CD4-positive, alpha-beta T cell treated with Interferon gamma for 1 hour (primary cell): Measurements from ENCODE around the gene INSL3.

ENCODE experiments used
- DNase-seq: peaks from one replicate; pipeline ENCODE4 v3.0.0-alpha.2; 2020

INSL3 gene

DNA sequence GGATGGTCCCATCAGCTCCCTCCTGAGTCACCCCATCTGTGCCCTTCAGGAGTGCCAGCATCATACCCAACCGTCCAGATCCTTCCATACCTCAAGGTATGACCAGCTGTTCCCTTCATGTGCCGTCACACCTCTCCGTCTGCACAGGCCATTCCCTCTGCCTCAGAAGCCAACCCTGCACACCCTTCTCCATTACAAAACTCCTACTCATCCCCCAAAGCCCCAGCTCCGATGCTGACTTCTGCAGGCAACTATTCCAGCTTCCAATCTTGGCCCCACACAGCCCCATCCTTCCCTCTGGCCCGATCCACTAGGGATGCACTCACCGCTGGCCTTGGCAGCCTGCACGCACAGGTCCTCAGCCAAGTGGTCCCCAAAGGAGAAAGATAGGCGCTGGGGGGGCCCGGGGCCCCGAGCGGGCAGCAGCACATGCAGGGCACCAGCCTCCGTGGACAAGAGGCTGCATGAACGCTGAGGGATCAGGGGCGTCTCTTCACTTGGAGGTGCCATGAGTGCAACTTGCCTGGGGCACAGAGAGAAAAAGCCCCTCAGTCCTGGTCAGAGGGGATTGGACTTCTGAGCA lies 22.7 kb upstream of the INSL3 start:
- no peak for DNase-seq

DNA sequence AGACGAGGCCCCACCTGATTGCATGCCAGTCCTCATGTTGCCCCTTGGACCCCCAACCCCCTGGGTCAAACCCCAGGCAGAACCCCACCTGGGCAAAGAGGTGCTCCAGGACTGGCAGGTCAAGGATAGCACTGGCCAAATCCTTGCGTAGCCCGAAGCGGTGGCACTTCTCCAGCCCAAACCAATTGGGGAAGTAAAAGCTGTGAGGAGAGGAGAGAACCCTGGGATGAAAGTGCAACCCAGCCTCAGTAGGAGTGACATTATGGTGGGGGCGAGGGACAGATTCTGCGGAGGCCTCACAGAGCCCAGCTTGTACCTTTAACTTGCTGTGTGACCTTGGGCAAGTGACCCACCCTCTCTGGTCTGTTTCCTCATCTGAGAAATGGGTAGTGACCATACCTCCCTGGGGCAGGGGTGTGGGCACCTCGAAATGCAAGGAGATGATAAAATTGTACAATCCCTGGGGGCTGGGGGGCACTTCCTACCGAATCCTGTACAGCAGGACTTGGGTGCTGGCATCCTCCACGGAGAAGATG lies 22.0 kb upstream of the INSL3 start:
- no peak for DNase-seq

DNA sequence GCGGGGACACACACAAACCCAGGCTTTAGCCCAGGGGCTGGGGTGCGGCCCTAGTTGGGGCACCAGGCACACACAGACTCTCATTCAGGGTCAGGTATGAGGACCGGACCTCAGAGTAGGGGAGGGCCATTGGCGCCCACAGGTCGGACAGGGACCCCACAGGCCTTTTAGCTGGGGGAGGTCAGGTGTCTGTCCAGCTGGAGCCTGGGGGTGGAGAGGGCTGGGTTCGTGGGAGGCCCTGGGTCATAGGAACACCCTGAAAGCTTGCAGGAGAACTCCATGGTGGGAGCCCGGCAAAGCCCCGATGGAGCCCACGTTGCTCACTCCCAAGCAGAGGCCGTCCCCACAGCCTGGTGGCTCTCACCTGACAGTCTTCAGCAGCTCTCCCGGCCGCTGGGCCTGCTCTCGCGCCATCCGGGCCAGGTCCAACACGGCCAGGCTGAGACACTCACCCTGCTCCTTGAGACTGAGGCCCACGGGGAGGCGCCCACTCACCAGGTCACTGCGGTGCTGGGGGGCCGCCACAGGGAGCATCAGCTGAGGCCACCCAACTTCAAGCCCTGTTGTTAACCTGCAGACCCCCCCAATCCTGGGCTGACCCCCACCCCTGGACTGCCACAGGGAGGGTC lies 21.5 kb upstream of the INSL3 start:
- no peak for DNase-seq

DNA sequence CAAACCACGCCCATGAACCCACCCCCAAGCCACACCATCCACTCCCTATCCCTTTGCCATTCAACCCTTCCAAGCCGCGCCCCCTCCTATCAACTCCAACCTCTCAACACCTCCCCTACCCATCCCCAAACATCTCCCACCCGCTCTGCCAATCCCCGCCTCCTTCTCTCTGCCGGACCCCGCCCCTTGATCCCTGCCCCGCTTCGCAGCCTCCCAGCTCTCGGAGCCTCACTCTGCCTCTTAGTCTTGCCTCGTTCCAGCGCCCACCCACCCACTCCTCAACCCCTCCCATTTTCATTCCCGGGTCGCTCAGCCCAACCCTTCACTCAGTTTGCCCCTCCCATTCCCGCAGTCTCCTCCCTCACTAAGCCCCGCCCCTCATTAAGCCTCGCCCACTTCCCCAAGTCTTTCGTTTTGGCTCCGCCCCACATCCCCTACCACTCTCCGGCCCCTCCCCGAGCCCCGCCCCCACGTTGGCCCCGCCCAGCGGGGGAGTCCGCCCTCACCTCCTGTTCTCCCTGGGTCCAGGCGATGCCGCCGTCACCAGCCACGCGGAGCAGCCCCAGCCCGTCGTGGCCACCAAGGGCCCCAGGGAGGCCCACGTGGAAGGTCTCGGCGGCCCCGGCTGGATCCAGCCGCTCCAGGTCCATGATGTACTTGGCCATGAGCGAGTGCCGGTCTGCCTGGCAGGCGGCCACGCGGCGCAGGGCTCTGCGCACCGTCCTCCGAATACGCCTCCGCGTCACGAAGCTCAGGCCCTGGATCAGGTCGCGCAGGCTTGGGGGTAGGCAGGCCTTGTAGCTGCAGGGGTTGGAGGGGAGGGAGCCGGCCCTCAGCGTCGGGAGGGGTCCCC lies 20.7 kb upstream of the INSL3 start:
- DNase-seq, result peak; percentile 34

DNA sequence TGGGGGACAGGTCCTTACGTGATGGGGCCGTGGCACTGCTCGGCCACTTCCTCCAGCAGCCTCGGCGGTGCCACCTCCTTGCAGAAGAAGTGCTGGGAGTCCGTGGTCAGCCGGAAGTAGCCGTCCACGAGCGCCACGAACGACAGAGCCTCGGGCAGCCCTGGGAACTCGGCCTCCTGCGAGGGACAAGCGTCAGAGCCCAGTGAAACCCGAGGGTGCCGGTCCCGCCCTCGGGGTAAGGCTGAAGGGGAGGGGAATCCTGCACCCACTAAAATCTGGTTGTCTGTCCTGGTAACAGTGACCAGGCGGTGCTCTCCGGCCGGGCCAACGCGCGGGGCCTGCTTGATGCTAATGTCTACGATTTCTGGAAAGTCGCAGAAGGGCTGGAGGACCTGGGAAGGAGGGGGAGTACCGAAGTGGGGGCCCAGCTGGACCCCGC lies 20.1 kb upstream of the INSL3 start:
- DNase-seq, result no peak

DNA sequence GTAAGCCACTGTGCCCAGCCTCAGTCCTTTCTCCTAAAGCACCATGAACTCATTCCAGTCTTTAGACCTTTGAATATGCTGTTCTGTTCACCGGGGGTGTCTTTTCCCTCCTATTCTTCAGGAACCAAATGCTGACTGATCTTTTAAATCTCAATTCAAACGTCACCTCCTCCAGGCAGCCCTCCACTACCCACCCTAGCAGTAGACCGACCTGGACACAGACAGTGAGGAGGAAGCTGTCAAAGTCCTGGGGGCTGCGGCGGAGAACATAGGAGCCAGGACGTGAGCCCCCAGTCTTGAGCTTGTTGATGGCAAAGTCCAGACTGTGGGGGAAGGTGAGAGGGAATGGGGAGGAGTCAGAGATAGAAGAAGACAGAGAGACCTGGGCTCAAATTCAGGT lies 18.7 kb upstream of the INSL3 start:
- DNase-seq, result no peak

DNA sequence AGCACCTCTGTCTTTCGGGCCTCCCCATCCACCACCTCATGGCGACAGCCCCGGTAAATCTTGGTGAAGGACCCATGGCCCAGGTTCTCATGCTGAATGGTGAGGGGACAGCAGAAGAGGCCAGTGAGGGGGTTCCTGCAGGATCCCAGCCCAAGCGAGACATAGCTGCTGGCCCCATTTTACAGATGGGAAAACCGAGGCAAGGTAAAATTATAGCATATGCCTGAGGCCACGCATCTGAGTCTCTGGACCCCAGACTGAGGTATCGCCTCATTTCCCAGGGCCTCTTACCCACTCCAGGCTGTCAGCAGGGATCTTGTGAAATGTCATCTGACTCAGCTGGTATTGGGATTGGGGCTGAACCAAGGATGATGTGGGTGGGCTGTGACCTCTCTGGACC lies 16.7 kb upstream of the INSL3 start:
- DNase-seq, result no peak

DNA sequence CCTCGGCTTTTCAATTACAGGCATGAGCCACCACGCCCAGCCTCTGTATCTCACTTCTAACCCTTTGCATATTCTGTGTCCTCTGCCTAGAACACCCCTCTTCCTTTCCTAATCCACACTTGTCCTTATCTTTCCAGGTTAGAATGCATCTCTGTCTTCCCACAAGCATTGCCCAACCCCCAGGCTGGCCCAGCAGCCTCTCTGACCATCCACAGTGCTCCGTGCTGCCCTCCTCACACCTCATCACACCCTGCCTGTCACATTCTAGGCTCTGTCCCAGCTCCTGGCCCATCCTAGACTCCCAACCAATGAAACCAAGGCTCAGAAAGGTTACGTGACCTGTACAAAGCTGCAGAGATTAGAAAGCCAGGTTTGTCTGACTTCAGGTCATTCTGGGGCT lies 15.2 kb upstream of the INSL3 start:
- no peak for DNase-seq

DNA sequence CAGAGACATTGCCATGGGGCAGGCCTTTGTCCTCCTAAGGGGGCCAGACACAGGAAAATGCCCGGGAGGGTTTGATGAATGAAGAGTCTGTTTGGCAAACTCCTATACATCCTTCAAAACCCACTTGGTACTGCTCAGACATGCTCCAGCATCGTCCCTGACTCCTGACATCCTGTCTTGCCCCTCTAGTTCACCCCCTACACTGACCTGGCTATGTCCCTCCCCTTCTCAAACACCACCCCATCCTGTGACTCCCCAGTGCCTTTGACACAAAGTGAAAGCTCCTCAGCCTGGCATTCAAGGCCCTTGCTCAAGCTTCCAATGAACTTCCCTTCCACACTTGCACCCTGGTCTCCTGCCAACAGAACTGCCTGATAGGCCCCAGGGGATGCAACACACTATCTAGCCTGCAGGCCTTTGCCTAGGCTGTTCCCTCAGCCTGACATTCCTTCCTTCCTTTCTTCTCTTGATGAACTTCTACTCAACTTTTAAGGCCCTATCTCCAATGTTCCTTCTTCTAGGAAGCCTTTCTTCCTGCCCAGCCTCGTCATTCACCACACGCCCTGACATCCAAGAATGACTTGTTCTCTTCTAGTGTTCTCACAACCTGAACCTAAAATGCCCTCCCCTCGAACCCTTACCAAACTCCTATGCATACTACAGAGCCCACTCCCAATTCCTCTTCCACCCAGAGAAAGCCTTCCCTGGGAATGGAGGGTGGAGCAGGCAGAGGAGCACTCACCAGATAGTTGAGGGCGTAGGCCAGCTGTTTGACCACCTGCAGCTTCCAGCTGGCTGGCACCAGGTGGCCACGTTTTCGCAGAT lies 14.1 kb upstream of the INSL3 start:
- no peak for DNase-seq

DNA sequence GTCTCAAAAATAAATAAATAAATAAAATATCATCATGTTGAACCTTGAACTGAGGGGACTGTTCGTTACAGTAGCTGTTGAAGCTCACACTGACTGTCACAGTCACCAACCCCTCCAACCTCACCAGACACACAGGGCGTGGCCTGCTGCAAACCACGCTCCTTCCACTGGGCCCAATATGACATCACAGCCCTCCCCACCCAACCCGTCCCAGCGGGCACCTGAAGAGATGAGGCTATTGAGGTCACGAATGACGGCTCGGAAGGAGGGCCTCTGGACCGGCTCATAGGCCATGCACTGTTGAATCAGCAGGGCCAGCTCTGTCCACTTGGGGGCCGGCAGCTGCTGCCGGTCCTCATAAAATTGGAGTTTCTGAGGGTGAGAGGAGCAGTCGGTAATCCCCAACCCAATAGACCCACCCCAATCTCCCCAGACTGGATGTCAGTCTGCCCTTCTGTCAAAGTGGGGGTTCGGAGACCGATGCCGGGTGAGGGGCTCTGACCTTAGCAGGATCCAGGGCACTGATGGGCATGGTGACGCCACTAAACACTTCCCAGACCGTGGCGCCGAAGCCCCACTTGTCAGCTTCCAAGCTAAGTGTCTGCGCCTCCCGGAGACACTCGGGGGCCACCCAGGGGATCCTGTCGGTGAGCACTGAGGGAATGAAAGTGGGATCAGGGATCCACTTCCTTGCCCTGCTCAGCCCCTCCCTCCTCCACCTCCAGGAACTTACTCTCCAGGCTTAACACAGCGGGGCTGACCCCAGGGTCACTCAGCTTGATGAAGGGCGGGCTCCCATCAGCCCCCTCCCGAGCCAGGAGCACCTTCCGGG lies 13.2 kb upstream of the INSL3 start:
- no peak for DNase-seq

DNA sequence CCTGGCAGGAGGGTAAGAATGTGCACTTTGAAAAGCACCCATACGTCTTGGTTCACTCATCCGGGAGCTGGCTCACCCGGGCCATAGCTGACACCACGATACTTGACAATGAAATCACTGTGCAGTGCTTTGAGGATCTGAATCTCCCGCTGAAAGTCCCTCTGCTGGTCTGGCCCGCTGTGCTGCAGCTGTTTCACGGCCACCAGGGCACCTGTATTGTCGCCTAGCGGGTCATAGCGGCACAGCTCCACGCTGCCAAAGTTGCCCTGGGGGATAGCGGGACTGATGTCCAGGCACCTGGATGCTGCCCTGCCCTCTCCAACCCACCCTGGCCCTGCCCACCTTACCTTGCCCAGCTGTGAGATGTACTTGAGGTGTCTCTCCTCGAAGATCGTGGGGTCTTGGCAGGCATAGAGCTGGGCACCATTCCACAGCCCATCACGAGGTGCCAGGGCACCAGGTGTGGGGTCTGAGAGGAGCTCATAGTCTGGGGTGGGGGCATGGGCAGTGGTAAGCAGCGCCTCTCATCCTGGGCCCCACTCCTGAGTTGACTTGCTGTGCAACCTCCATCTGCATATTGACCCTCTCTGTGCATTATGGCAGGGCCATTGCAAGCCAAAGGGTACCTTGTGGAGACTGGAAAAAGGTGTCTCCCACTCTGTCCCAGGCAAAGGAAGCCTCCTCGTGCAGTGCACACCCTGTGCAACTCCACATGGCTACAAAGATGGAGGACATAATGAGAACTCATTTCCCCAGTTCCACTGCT lies 11.3 kb upstream of the INSL3 start:
- DNase-seq, result no peak

DNA sequence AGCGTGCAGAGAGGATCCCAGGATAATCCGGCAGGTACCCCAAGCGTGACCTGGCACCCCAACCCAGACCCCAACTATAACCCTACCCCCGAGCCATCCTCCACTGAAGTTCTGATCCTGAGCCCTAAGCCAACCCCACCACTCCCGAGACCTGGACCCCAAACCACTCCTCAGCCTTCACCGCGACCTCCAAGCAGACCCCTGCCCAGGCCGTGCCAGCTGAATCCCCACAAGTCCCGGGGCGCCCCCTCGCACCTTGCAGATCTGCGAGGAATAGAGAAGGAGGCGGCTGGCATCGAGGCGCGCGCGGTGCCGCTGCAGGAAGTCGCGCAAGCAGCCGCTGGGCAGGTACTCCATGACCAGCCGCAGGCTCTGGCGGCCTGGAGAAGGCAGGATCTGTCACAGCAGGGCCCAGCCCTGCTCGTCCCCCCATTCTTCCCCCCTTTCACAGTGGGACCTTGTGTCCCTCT lies 10.1 kb upstream of the INSL3 start:
- DNase-seq, result no peak

DNA sequence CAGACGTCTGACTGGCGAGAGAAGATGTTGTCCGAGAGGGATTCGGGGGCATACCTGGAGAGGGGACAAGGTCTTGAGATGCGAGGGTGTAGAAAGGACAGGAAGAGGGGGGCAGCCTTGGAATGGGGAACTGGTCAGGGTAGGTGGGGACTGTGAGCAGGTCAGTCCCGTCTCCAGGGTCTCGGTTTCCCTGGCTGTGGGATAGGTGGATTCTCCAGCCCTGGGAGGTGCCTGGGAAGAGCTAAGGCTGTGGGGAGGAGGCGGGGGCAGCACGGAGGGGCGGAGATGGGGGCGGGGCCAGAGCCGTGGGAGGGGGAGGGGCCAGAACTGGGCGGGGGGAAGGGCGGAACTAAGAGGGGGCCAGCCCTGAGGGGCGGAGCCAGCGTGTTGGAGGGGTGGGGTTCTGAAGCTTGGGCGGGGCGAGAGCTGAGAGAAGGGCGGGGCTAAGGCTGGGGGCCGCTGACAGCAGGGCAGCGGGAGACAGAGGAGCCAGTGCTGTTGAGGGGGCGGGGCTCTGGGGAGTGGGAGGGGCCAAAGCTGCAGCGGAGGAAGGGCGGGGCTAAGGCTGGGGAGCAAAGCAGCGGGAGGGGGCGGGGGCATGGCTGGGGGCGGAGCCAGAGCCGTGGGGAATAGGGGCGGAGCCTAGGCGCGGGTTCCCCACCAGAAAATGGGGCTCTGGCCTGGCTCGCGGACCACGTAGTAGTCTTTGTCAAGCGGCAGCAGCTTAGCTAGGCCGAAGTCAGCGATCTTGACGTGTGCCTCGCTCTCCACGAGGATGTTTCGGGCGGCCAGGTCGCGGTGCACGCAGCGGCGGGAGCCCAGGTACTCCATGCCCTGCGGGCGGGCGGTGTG lies 9.5 kb upstream of the INSL3 start:
- DNase-seq, result peak; percentile 47

DNA sequence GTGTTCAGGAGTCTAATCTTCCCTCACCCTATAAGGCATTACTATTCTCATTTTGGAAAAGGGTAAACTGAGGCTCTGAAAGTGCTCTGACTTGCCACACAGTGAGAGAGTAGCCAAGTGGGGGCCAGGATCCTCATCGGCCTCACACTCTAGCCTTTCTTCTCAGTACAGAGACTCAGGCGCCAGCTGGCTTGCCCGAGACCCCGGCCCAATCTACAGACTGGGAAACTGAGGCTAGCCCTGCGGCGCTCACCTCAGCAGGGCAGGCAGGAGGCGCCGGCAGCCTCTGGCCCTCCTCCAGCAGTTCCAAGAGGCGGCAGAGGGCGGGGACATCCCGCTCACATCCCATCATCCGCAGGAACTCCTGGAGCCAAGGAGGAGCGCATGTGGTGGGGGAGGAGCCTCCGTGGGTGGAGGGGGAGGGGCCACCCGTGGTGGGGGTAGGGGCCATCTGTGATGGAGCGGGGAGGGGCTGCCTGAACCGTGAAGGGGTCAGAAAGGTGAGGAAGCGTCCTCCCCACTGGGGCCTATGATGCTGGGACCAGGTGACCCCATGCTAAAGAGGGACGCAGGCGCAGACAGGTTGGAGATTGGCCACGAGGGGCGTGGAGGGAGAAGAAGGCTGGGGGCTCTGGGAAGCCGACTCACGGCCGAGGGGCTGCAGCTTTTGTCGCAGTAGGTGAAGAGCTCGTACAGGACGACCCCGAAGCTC lies 8.7 kb upstream of the INSL3 start:
- DNase-seq, result no peak

DNA sequence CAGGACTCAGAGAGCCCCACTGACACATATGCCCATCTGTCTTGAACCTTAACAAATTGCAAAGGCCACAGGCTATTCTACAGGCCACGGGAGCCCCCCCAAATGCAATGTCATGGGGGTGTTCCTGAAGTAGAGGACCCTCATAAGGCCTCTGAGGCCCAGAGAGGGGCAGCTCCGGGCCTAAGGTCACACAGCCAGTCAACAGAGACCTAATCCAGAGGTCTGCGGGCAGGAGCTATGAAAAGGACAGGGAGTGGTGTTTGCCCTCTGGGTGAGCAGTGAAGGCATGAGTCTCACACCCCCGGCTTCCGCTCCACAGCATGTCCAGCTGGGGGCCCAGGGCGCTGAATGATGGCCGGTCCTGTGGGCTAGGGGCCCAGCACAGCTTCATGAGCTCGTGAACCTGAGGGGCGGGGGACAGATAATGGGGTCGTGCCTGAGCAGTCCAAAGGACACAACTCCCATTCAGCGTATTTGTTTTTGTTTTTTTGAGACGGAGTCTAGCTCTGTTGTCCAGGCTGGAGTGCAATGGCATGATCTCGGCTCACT lies 5.3 kb upstream of the INSL3 start:
- no peak for DNase-seq

DNA sequence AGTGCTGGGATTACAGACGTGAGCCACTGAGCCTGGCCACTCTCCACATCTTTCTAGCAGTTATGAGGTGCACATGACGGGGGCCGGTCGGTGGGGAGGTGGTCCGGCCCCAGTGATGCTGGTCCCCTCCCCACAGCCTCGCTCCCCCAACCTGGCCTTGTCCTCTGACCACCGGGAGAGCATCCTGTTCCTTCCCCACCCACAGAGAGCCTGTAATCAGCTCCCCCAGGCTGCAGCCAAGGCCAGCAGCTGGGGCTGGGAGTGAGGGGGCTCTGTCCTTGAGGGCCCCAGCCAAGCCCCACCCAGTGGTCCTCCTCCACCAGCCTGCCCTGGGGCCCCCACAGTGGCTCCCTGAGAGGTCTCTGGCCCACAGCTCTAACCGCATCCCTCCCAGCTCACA lies 3.0 kb upstream of the INSL3 start:
- DNase-seq, result no peak

DNA sequence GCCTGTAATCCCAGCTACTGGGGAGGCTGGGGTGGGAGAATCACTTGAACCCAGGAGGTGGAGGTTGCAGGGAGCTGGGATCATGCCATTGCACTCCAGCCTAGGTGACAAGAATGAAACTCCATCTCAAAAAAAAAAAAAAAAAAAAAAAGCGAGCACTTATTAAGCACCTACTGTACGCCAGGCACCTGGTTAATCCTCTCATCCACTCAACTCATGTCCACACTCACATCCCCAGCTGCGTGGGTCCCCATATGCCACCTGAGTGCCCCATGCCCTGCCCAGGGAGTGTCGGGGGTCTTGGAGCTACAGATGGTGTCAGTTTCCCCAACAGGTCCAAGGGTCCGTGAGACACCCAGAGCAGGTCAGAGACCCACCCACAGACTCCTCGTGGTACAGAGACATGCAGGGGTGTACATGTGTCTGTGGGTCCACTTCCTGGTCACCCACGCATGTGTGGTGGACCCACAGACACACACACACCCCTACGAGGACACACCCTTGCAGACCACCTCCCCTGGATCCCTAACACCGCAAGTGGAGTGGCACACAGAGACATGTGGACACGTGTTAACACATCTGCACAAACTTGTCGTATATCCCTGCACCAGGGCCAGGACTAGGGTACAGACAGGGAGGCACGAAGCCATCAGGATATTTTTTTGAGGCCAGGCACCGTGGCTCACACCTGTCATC lies 3.5 kb downstream of the INSL3 start:
- DNase-seq, result no peak

DNA sequence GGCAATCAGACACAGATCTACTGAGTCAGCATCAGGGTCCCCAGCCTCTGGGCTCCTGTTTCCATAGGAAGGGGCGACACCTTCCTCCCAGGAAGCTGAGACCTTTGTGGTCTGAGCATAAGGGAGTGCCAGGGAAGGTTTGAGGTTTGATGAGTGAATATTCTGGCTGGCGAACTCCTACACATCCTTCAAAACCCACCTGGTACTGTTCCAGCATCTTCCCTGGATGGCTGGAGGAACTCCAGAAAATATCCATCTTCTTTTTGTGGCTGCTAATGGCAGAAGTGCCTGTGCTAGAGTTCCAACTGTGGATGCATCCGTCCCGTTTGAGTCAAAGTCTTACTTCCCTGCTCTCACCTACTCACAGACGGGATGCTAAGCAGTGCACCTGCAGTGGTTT lies 9.2 kb downstream of the INSL3 start:
- no peak for DNase-seq

DNA sequence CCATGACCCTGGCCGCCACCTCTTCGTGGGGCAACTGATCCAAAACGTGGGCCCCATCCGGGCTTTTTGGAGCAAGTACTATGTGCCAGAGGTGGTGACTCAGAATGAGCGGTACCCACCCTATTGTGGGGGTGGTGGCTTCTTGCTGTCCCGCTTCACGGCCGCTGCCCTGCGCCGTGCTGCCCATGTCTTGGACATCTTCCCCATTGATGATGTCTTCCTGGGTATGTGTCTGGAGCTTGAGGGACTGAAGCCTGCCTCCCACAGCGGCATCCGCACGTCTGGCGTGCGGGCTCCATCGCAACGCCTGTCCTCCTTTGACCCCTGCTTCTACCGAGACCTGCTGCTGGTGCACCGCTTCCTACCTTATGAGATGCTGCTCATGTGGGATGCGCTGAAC lies 9.6 kb downstream of the INSL3 start:
- DNase-seq, result no peak
